ENCODE data around the gene C10orf53. TPM values are rescaled to one million over a fixed set of nuclear protein-coding genes. Genes with fewer than 3 reads are reported as not detected.

C10orf53 gene
- total RNA-seq, 2 experiments from 2014 or later = not detected

Other genes starting within 250 kb of the C10orf53 start
- 10 to 100 TPM; 14.2 to 16.2 TPM for gene ERCC6, start 140.5 kb upstream of the C10orf53 start, total RNA-seq
- gene SLC18A3, start 69.3 kb upstream of the C10orf53 start, total RNA-seq = not detected
- gene CHAT, start 65.6 kb upstream of the C10orf53 start, total RNA-seq = not detected
- under 1 TPM; 0.12 to 0.37 TPM for gene OGDHL, start 82.7 kb downstream of the C10orf53 start, total RNA-seq